HepG2 (cell line): Measurements from ENCODE around the gene SLC5A6. TPM values are rescaled to one million over a fixed set of nuclear protein-coding genes. Genes with fewer than 3 reads are reported as not detected.

Experiments
- BRCA1 ChIP-seq: sonication (generic); formaldehyde crosslinking; IDR thresholded peaks from 2 replicates; pipeline ENCODE4 v1.4.0; 2020; ENCODE audit warnings: missing genetic modification reagents
- CBFB ChIP-seq: sonication (generic); formaldehyde crosslinking; IDR thresholded peaks from 2 replicates; pipeline ENCODE4 v1.4.0; 2020; ENCODE audit warnings: missing genetic modification reagents
- CEBPG ChIP-seq: IDR thresholded peaks from 2 replicates; pipeline ENCODE4 v1.6.1; 2016
- ETV5 ChIP-seq: IDR thresholded peaks from 2 replicates; pipeline ENCODE4 v1.6.1; 2018; ENCODE audit warnings: missing biosample characterization, missing genetic modification reagents, inconsistent platforms, borderline replicate concordance
- FOXO1 ChIP-seq: sonication (generic); formaldehyde crosslinking; IDR thresholded peaks from 2 replicates; pipeline ENCODE4 v1.4.0; 2020; ENCODE audit warnings: missing genetic modification reagents
- IRF9 ChIP-seq: sonication (generic); formaldehyde crosslinking; IDR thresholded peaks from 2 replicates; pipeline ENCODE4 v1.8.0; 2022; ENCODE audit warnings: missing genetic modification reagents, mild to moderate bottlenecking, borderline replicate concordance
- MLLT10 ChIP-seq: sonication (generic); formaldehyde crosslinking; IDR thresholded peaks from 2 replicates; pipeline ENCODE4 v1.4.0; 2020; ENCODE audit warnings: missing genetic modification reagents
- MTERF4 ChIP-seq: sonication (generic); formaldehyde crosslinking; IDR thresholded peaks from 2 replicates; pipeline ENCODE4 v1.8.0; 2023; ENCODE audit warnings: mild to moderate bottlenecking, missing genetic modification reagents
- MXD1 ChIP-seq: sonication (generic); formaldehyde crosslinking; IDR thresholded peaks from 2 replicates; pipeline ENCODE4 v1.4.0; 2020; ENCODE audit warnings: mild to moderate bottlenecking, missing genetic modification reagents
- MYNN ChIP-seq: sonication (generic); formaldehyde crosslinking; IDR thresholded peaks from 2 replicates; pipeline ENCODE4 v1.4.0; 2020; ENCODE audit warnings: mild to moderate bottlenecking, low read depth, missing genetic modification reagents
- SALL2 ChIP-seq: sonication (generic); formaldehyde crosslinking; IDR thresholded peaks from 2 replicates; pipeline ENCODE4 v1.8.1; 2023; ENCODE audit warnings: mild to moderate bottlenecking, missing genetic modification reagents, inconsistent platforms
- SMC3 ChIP-seq: IDR thresholded peaks from 2 replicates; pipeline ENCODE4 v1.6.1; 2011; ENCODE audit warnings: low read length, improper control_type of control experiment
- YEATS4 ChIP-seq: sonication (generic); formaldehyde crosslinking; IDR thresholded peaks from 2 replicates; pipeline ENCODE4 v1.4.0; 2020; ENCODE audit warnings: missing genetic modification reagents, borderline replicate concordance
- ZBTB40 ChIP-seq, 2 experiments: fragments of 450-650 bp in 1 of 2; sonication (generic) in 1 of 2; formaldehyde crosslinking in 1 of 2; IDR thresholded peaks; 2 replicates each; pipeline versions ENCODE4 v1.6.1 to v1.8.0; 2016 to 2022; ENCODE audit warnings: antibody characterized with exemption in 1 of 2, mild to moderate bottlenecking in 1 of 2, missing genetic modification reagents in 1 of 2
- ZBTB8A ChIP-seq: sonication (generic); formaldehyde crosslinking; IDR thresholded peaks from 2 replicates; pipeline ENCODE4 v1.4.0; 2020; ENCODE audit warnings: mild to moderate bottlenecking, low read depth, missing genetic modification reagents, borderline replicate concordance
- polyA plus RNA-seq, 8 experiments: library from polyadenylated mRNA; depleted of rRNA in 3 of 8; stranded (reverse) in 7 of 8; unstranded in 1 of 8; fragments of >200 nt; fragmentation: Illumina TruSeq in 4 of 8; extraction: Trizol in 4 of 8; gene quantifications; 2 replicates each; pipeline versions ENCODE4 v1.2.1 to v1.2.3, GENCODE V29; 2011 to 2016; ENCODE audit warnings: low read depth in 4 of 8, missing spikeins in 1 of 8, mixed read lengths in 1 of 8; ENCODE audit not compliant: insufficient read depth in 1 of 8
- total RNA-seq, 5 experiments: library from RNA; depleted of rRNA; stranded (reverse); fragments of >200 nt; fragmentation: Illumina TruSeq; extraction: Trizol; gene quantifications; 2 replicates each; pipeline ENCODE4 v1.2.3, GENCODE V29; 2016; ENCODE audit warnings: low read depth in 1 of 5

The SLC5A6 gene
- total and polyA plus RNA-seq, 2 of the 13 experiments (the other 11 are each of a cell fraction or from before 2014, with no cell fraction given), result 135 to 417 TPM

GRCh38 chr2:27171351-27171848 lies 40.7 kb downstream of the SLC5A6 start (continued):
- TF ChIP-seq MXD1 (no peak), SALL2 (CRISPR knock-in tag) (peak; percentile 81; the same call in 1 of the 2 replicates), BRCA1 (CRISPR knock-in tag) (peak; percentile 80; the same call in 1 of the 2 replicates), FOXO1 (peak; percentile 99), CEBPG (CRISPR knock-in tag) (peak; percentile 98), MYNN (CRISPR knock-in tag) (peak; percentile 41; the same call in 1 of the 2 replicates), YEATS4 (CRISPR knock-in tag) (peak; percentile 59; the same call in 1 of the 2 replicates), SMC3 (peak; percentile 37; the same call in 1 of the 2 replicates), ZBTB40 (IDR thresholded peaks at IDR 0.05) (no peak), ZBTB40 (CRISPR knock-in tag; IDR thresholded peaks at IDR 0.05) (peak; percentile 27; the same call in 1 of the 2 replicates), MTERF4 (CRISPR knock-in tag) (peak; percentile 67; the same call in 1 of the 2 replicates), MLLT10 (CRISPR knock-in tag) (no peak), ZBTB8A (CRISPR knock-in tag) (peak; percentile 95; the same call in 1 of the 2 replicates), ETV5 (peak; percentile 93), IRF9 (CRISPR knock-in tag) (peak; percentile 66; the same call in 1 of the 2 replicates), CBFB (CRISPR knock-in tag) (peak; percentile 56; the same call in 1 of the 2 replicates)
